ENCODE results near the gene CLCF1.

DNA sequence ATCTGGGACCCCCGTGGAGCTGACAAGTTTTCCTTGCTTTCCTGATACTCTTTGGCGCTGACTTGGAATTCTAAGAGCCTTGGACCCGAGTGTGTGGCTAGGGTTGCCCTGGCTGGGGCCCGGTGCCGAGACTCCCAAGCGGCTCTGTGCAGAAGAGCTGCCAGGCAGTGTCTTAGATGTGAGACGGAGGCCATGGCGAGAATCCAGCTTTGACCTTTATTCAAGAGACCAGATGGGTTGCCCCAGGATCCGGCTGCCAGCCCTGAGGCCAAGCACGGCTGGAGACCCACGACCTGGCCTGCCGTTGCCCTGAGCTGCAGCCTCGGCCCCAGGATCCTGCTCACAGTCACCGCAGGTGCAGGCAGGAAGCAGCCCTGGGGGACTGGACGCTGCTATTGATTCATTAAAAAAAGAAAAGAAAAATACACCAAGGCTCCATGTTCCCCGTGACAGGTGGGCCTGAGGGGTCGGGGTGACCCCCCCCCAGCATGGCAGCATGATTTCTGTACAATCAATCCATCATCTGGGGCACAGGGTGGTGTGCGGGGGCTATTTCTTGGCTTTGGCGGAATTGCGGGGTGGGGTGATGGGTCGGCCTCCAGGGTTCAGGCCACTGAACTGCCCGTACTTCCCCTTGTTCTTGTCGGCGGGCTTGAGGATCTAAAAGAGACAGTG, 24.7 kb upstream of the CLCF1 start:
- TF ChIP-seq POLR2A (IDR thresholded peaks at IDR 0.05) (no peak), EP300 (IDR thresholded peaks at IDR 0.05) (no peak)

Measured in stomach (tissue), 4 donors.